HUES6 (cell line): ENCODE results near the gene ST8SIA5.
A peak's percentile ranks its signal among the peaks of the same experiment; 100 is the strongest.
"Not testable (repeated sequence)": the region's sequence is repeated elsewhere in the genome, so short reads cannot be mapped to it uniquely, and the experiment has no call there.

Experiments used
- H3K27ac ChIP-seq: 2 replicates; pipeline ENCODE4 v1.7.0; 2013; ENCODE audit warnings: low read depth, mild to moderate bottlenecking, low read length, inconsistent platforms
- H3K27me3 ChIP-seq: 2 replicates; pipeline ENCODE4 v1.6.1; 2013; ENCODE audit warnings: low read length; ENCODE audit not compliant: control insufficient read depth, insufficient read depth
- H3K36me3 ChIP-seq: 2 replicates; pipeline ENCODE4 v1.6.1; 2013; ENCODE audit warnings: low read length; ENCODE audit not compliant: control insufficient read depth, insufficient read depth
- H3K4me1 ChIP-seq: 2 replicates; pipeline ENCODE4 v1.6.1; 2013; ENCODE audit warnings: low read length; ENCODE audit not compliant: control insufficient read depth, insufficient read depth
- H3K4me3 ChIP-seq: 2 replicates; pipeline ENCODE4 v1.5.1; 2013; ENCODE audit warnings: low read depth, low read length
- H3K9ac ChIP-seq: one replicate; pipeline ENCODE4 v1.6.1; 2013; ENCODE audit warnings: mild to moderate bottlenecking, low read length
- H3K9me3 ChIP-seq: 2 replicates; pipeline ENCODE4 v1.6.1; 2013; ENCODE audit warnings: low read depth, low read length; ENCODE audit not compliant: control insufficient read depth, insufficient read depth

ST8SIA5 gene

GRCh38 chr18:46756559-46757201 lies at the start of gene ST8SIA5:
Gene ST8SIA5 (minus strand): TSS chr18:46757053. CDS start chr18:46756508, 545 bp downstream.
- Histone ChIP-seq H3K27me3 (peaks cover 90% of the 10 kb centered on the region), H3K4me1 (peaks cover 9% of the 10 kb centered on the region; the same call in 1 of the 2 replicates), H3K36me3 (no peaks in the 10 kb centered on the region), H3K9ac (peak within 1 kb of the TSS; percentile 38), H3K4me3 (peak within 1 kb of the TSS; percentile 53), H3K27ac (no peak within 1 kb of the TSS), H3K9me3 (no peaks in the 10 kb centered on the region)

- not testable (repeated sequence) for H3K27ac ChIP-seq, H3K36me3 ChIP-seq, H3K4me1 ChIP-seq, H3K4me3 ChIP-seq, H3K27me3 ChIP-seq, H3K9ac ChIP-seq, H3K9me3 ChIP-seq
These were observed 39.1 kb upstream of the ST8SIA5 start for GRCh38 chr18:46795945-46796344.

- no peaks in the 10 kb centered on the region for H3K36me3 ChIP-seq
- H3K4me3 ChIP-seq, result no peak overlapping the region
- no peak overlapping the region for H3K9ac ChIP-seq
- no peaks in the 10 kb centered on the region for H3K4me1 ChIP-seq
- no peak overlapping the region for H3K27ac ChIP-seq
- H3K9me3 ChIP-seq, result peaks cover 11% of the 10 kb centered on the region
- H3K27me3 ChIP-seq, result no peaks in the 10 kb centered on the region
These were observed 37.8 kb upstream of the ST8SIA5 start for GRCh38 chr18:46794607-46795006.

GRCh38 chr18:46793565-46793964 lies 36.7 kb upstream of the ST8SIA5 start:
- peaks cover 12% of the 10 kb centered on the region for H3K9me3 ChIP-seq
- H3K9ac ChIP-seq, result no peak overlapping the region
- H3K36me3 ChIP-seq, result no peaks in the 10 kb centered on the region
- H3K4me3 ChIP-seq, result no peak overlapping the region
- H3K27me3 ChIP-seq, result no peaks in the 10 kb centered on the region
- H3K27ac ChIP-seq, result no peak overlapping the region
- H3K4me1 ChIP-seq, result no peaks in the 10 kb centered on the region

GRCh38 chr18:46789088-46789487 lies 32.2 kb upstream of the ST8SIA5 start:
- Histone ChIP-seq H3K27me3 (no peaks in the 10 kb centered on the region), H3K9ac (no peak overlapping the region), H3K9me3 (peaks cover 14% of the 10 kb centered on the region), H3K36me3 (no peaks in the 10 kb centered on the region), H3K4me3 (no peak overlapping the region), H3K27ac (no peak overlapping the region), H3K4me1 (no peaks in the 10 kb centered on the region)

- Histone ChIP-seq H3K27ac (no peak overlapping the region), H3K4me3 (no peak overlapping the region), H3K27me3 (no peaks in the 10 kb centered on the region), H3K9me3 (peaks cover 14% of the 10 kb centered on the region), H3K9ac (no peak overlapping the region), H3K4me1 (no peaks in the 10 kb centered on the region), H3K36me3 (no peaks in the 10 kb centered on the region)
These were observed 30.8 kb upstream of the ST8SIA5 start for GRCh38 chr18:46787674-46788073.

GRCh38 chr18:46772357-46772756 lies 15.5 kb upstream of the ST8SIA5 start:
- Histone ChIP-seq H3K27ac (no peak overlapping the region), H3K4me3 (no peak overlapping the region), H3K9ac (no peak overlapping the region), H3K36me3 (no peaks in the 10 kb centered on the region), H3K27me3 (no peaks in the 10 kb centered on the region), H3K4me1 (peaks cover 16% of the 10 kb centered on the region), H3K9me3 (no peaks in the 10 kb centered on the region)

- Histone ChIP-seq H3K4me1 (peaks cover 16% of the 10 kb centered on the region), H3K9me3 (no peaks in the 10 kb centered on the region), H3K9ac (no peak overlapping the region), H3K27ac (no peak overlapping the region), H3K4me3 (no peak overlapping the region), H3K36me3 (no peaks in the 10 kb centered on the region), H3K27me3 (no peaks in the 10 kb centered on the region)
These were observed 14.3 kb upstream of the ST8SIA5 start for GRCh38 chr18:46771141-46771540.

GRCh38 chr18:46770708-46771107 lies 13.9 kb upstream of the ST8SIA5 start:
- H3K9me3 ChIP-seq, result no peaks in the 10 kb centered on the region
- H3K9ac ChIP-seq, result no peak overlapping the region
- H3K27ac ChIP-seq, result no peak overlapping the region
- H3K4me1 ChIP-seq, result peaks cover 16% of the 10 kb centered on the region
- no peak overlapping the region for H3K4me3 ChIP-seq
- H3K36me3 ChIP-seq, result no peaks in the 10 kb centered on the region
- H3K27me3 ChIP-seq, result no peaks in the 10 kb centered on the region

GRCh38 chr18:46768166-46768921 lies 11.5 kb upstream of the ST8SIA5 start:
- H3K4me3 ChIP-seq, result no peak overlapping the region
- H3K9ac ChIP-seq, result no peak overlapping the region
- H3K36me3 ChIP-seq, result no peaks in the 10 kb centered on the region
- H3K9me3 ChIP-seq, result no peaks in the 10 kb centered on the region
- no peak overlapping the region for H3K27ac ChIP-seq
- peaks cover 7% of the 10 kb centered on the region for H3K4me1 ChIP-seq
- no peaks in the 10 kb centered on the region for H3K27me3 ChIP-seq

GRCh38 chr18:46767217-46767616 lies 10.4 kb upstream of the ST8SIA5 start:
- no peak overlapping the region for H3K4me3 ChIP-seq
- peaks cover 4% of the 10 kb centered on the region for H3K4me1 ChIP-seq
- no peaks in the 10 kb centered on the region for H3K9me3 ChIP-seq
- H3K27me3 ChIP-seq, result peaks cover 1% of the 10 kb centered on the region; the same call in 1 of the 2 replicates
- no peak overlapping the region for H3K9ac ChIP-seq
- H3K27ac ChIP-seq, result no peak overlapping the region
- no peaks in the 10 kb centered on the region for H3K36me3 ChIP-seq
